Astrocyte of the cerebellum (primary cell): ENCODE data around the gene FICD.

Experiments
- DNase-seq: peaks from one replicate; pipeline ENCODE4 v3.0.0-alpha.2; 2011; ENCODE audit warnings: low read depth
- H3K4me3 ChIP-seq: 2 replicates; pipeline ENCODE4 v1.5.1; 2011; ENCODE audit warnings: mild to moderate bottlenecking, low read depth, low read length, moderate library complexity
- in situ Hi-C: cut with HindIII; loops from 2 replicates; pipeline ENCODE4 v1.10.0; 2017; ENCODE audit warnings: low sequenced_read_pairs
- TF ChIP-seq, protein P1 (sequence below): IDR thresholded peaks from 2 replicates; pipeline ENCODE4 v1.5.1; 2012; ENCODE audit warnings: low read length, low read depth, moderate library complexity, mild to moderate bottlenecking; ENCODE audit errors: missing control alignments

The FICD gene

DNA sequence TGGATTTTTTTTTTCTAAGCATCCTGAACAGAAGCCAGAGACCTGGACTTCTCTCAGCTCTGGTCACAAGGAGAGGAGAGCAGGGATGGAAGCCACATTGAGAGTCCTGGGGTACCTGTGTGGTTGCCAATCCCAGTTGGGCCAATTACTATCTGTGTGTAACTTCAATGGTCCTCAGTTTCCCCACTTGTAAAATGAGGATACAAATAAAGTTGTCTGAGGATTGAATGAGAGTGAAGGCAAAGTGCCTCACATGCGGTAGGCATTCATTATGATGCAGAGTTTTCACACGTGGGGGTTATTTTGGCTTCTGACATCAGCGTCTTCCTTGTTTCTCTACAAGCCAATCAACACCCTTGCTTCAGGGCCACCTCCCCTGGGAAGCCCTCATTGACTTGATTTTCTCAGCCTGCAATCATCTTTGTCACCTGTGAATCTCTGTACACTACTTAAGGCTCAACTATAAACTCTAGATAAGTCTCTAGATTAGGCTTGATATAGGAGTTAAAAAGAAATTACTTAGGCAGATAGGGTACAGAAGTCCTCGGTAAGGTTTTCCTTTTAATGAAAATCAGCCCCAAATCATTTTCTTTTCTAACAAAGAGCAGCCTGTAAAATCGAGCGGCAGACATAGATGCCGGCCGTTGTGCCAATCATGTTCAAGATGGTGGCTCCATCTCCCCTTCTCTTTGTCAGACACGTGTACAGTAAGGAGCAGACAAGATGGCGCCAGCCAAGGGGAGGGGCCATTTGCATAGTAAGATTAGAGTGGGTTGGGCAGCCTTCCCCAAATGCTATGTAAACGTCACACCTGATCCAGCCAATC is 37.8 kb upstream of the FICD start:
- no peak for DNase-seq
- in situ Hi-C loops: no loop called here
- H3K4me3 ChIP-seq: no peak overlapping the region
- TF ChIP-seq, protein P1, sequence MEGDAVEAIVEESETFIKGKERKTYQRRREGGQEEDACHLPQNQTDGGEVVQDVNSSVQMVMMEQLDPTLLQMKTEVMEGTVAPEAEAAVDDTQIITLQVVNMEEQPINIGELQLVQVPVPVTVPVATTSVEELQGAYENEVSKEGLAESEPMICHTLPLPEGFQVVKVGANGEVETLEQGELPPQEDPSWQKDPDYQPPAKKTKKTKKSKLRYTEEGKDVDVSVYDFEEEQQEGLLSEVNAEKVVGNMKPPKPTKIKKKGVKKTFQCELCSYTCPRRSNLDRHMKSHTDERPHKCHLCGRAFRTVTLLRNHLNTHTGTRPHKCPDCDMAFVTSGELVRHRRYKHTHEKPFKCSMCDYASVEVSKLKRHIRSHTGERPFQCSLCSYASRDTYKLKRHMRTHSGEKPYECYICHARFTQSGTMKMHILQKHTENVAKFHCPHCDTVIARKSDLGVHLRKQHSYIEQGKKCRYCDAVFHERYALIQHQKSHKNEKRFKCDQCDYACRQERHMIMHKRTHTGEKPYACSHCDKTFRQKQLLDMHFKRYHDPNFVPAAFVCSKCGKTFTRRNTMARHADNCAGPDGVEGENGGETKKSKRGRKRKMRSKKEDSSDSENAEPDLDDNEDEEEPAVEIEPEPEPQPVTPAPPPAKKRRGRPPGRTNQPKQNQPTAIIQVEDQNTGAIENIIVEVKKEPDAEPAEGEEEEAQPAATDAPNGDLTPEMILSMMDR: no peak

DNA sequence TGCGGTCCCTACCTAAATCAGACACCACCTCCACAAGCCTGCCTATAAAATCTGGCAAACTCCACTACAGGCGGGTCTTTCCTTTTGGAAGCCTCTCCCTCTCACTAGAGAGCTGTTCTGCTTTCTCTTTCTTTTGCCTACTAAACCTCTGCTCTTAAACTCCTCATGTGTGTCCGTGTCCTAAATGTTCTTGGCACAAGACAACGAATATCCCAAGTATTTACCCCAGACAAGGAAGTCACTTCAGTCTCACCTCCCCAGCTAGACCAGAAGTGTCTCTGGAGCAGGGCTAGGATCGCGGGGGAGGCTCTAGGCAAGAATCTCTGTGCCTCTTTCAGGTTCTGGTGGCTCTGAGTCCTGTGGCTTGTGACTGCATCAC is 37.2 kb upstream of the FICD start:
- no peak for DNase-seq
- H3K4me3 ChIP-seq: no peak overlapping the region
- TF ChIP-seq, protein P1: no peak
- in situ Hi-C loops: no loop called here

DNA sequence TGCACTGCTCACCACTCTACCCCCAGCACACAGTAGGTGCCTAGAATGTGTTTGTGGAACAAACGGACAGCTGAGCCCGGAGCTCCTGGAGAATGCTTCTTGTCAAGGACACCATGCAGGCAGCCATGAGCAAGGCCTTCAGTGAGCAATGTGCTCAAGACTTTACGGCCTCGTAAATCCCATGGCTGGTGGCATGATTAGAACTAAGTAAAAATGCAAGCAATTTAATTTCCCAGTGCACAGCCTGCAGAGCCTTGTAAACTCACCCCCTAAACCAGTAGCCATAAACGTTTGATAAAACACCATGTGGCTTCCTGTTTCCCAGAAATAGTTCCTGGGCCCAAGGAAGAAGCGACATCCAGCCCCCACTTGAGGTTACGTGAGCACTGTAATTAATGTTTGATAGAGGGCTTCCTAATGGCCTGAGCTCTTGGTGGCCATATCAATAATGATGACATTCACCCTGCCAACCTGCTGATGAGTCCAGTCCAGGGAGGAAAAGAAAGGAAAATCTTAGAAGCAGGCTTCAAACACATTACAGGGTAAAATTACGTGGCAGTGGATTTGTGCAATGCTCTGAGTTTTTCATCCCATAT is 36.4 kb upstream of the FICD start:
- DNase-seq: no peak
- H3K4me3 ChIP-seq: no peak overlapping the region
- in situ Hi-C loops: no loop called here
- TF ChIP-seq, protein P1: no peak

DNA sequence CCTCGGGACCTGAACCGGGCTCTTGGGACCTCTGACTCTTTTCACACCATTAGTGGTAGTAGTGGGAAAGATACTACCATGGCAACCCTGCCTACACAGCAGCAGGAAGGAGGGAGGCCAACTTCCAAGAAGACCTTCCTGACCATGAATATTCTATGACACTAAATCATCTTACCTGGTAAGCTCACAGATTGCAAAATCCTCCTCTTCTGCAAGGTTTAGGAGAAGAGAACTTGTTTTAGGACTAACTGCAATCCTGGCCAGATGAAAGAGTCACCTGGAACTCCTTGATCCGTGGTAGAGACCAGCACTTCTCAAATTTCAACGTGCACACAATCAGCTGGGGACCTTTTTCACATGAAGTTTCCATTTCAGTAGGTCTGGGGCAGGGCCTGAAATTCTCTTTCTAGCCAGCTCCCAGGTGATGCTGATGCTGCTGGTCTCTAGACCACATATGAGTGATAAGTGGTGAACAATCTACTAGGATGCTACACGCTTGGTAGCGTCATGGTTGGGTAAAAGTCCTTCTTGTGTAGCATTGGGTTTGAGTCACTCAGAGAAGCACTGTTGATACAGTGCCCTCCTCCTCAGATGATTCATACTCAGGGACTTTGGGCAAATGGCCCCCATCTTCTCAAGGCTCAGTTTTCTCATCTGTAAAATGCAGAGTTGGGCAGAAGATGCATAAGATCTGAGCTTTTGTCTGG is 35.6 kb upstream of the FICD start:
- TF ChIP-seq, protein P1: no peak
- H3K4me3 ChIP-seq: no peak overlapping the region
- in situ Hi-C loops: no loop called here
- DNase-seq: no peak

- TF ChIP-seq, protein P1: no peak
- DNase-seq: peak; percentile 40
- in situ Hi-C loops: no loop called here
- no peak overlapping the region for H3K4me3 ChIP-seq
Measured at GRCh38 chr12:108482717-108483212, 32.3 kb upstream of the FICD start.

DNA sequence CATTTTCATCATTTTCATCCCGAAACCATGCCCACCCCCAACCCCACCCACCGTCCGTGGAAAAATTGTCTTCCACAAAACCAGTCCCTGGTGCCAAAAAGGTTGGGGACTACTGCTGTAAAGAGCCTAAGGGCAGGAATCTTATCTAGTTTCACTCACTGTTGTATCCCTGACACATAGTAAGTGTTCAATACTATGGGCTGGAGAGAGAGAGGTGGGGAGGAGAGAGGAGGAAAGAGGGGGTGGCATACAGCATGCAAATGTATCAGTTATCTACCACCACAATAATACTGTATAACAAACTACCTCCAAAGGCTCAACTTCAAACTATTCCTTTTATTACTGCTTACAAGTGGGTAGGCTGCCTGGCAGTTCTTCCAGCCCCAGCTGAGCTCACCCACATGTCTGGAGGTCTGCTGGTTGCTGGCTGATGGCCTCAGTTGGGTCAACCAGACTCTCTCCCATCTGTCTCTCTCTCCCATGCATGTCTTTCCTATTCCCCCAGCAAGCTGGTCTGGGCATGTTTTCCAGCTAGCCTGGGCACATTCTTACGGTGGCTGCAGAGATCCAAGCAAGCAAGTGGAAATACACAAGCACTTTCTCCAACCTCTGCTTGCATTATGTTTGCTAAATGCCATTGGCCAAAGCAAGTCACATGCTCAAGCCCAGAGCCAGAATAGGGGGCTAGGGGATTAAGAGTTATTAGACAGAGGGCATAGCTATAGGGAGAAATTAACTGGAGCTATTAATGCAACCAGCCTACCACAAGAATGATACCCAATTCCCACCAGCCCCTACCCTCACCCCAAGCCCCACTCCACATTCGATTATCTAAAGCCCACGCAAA is 31.6 kb upstream of the FICD start:
- in situ Hi-C loops: no loop called here
- H3K4me3 ChIP-seq: no peak overlapping the region
- DNase-seq: no peak
- TF ChIP-seq, protein P1: no peak
